NCI-H1436 treated with DMSO at 0.1 percent for 48 hours (cell line): ENCODE data around the gene MRPL10.
"Not testable (repeated sequence)": the region's sequence is repeated elsewhere in the genome, so short reads cannot be mapped to it uniquely, and the experiment has no call there.

Experiments
- DNase-seq: peaks from one replicate; lab custom pipeline; 2025; lab: John Stamatoyannopoulos, UW

MRPL10 gene

GRCh38 chr17:47789611-47790561 lies 41.5 kb downstream of the MRPL10 start:
- no peak for DNase-seq

- DNase-seq = no peak
Observed at GRCh38 chr17:47785538-47786123, 45.7 kb downstream of the MRPL10 start.

GRCh38 chr17:47781397-47781796 lies 49.9 kb downstream of the MRPL10 start:
- DNase-seq = no peak

- DNase-seq = no peak
Observed at GRCh38 chr17:47778184-47778635, 53.1 kb downstream of the MRPL10 start.

- DNase-seq = no peak
Observed at GRCh38 chr17:47776330-47777197, 54.8 kb downstream of the MRPL10 start.

- DNase-seq = no peak
Observed at GRCh38 chr17:47774987-47775580, 56.3 kb downstream of the MRPL10 start.

GRCh38 chr17:47774331-47774730 lies 57.0 kb downstream of the MRPL10 start:
- DNase-seq = no peak

GRCh38 chr17:47773649-47774048 lies 57.7 kb downstream of the MRPL10 start:
- DNase-seq = not testable (repeated sequence)
